Measurements from ENCODE around the gene KRT77.

Gene KRT77

DNA sequence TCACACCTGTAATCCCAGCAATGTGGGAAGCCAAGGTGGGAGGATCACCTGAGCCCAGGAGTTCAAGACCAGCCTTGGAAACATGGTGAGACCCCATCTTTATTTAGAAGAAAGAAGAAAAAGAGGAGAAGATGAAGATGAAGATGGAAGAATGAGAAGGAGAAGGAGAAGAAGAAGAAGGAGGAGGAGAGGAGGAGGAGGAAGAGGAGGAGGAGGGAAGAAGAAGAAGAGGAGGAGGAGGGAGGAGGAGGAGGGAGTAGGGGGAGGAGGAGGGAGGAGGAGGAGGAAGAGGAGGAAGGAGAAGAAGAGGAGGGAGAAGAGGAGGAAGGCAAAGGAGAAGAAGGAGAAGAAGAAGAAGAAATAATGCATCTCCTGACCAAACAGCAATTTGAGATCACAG, 14.1 kb downstream of the KRT77 start:
- H3K4me3 ChIP-seq (ENCODE audit: low read length), result no peak overlapping the region
- H3K36me3 ChIP-seq (ENCODE audit: control insufficient read depth, insufficient read depth, low read length), result no peaks in the 10 kb centered on the region
- no peak overlapping the region for H3K27ac ChIP-seq (ENCODE audit: low read depth, low read length)
- no peaks in the 10 kb centered on the region for H3K27me3 ChIP-seq (ENCODE audit: control insufficient read depth, insufficient read depth, low read length)
- H3K9ac ChIP-seq (ENCODE audit: low read length), result no peak overlapping the region
- peaks cover 2% of the 10 kb centered on the region for H3K4me1 ChIP-seq (ENCODE audit: control insufficient read depth, insufficient read depth, low read length)

DNA sequence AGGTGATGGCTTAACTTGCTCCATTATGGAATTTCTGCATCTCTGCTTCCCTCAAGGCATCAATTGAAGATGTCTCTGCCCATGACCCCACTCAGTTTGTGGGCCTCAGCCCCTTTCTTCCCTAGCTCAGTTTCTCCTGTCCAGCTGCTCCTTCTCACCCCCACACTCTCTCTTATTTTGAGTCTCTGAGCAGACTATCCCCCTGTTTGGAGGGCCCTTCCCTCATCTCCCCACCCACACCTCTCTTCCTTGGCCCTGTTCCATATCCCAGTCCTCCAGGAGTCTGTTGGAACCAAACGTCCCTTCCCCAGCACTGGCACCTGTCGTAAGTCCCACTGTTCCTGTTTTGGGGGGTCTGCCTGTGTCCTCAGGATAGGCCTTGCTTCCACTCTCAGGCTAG, 14.8 kb downstream of the KRT77 start:
- Histone ChIP-seq H3K27ac (ENCODE audit: low read depth, low read length) (no peak overlapping the region), H3K27me3 (ENCODE audit: control insufficient read depth, insufficient read depth, low read length) (no peaks in the 10 kb centered on the region), H3K4me3 (ENCODE audit: low read length) (no peak overlapping the region), H3K4me1 (ENCODE audit: control insufficient read depth, insufficient read depth, low read length) (peaks cover 2% of the 10 kb centered on the region), H3K9ac (ENCODE audit: low read length) (no peak overlapping the region), H3K36me3 (ENCODE audit: control insufficient read depth, insufficient read depth, low read length) (no peaks in the 10 kb centered on the region)

DNA sequence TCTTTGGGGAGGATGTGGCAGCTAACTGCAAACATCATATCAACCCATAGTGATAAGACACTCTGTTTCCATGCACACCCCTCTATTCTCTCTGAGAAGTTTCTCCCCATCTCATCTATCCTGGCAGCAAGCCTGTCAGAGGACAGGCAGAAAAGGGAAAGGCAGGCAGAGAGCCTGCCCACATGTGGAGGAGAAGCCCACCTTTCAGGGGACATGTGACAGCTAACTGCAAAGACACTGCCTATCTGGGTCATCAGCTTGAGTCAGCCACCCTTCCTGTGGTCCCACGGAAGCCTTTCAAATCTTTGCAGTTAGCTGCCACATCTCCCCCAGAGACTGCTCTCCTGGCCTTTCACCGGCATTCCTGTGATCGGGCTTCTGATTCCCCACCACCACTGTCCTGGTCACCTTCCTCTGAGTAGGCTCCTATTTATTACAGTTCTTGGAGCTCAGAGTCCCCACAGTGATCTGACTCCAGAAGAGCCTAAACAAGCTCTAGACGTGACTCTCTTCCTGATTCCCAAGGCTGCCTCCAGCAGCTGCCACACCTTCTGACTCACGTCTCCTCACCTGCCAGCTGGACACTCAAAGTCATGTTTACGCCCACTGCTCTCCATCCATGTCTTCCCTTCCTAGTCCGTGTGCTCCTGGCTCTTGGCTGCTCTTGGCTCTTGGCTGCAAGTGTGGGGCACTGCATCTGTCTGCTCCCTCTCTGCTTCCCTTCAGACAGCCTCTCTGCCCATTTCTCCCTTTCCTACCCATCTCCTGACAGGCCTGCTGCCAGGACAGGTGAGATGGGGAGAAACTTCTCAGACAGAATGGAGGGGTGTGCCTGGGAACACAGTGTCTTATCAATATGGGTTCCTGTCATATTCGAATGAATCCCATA, 15.6 kb downstream of the KRT77 start:
- Histone ChIP-seq H3K36me3 (ENCODE audit: control insufficient read depth, insufficient read depth, low read length) (no peaks in the 10 kb centered on the region), H3K27me3 (ENCODE audit: control insufficient read depth, insufficient read depth, low read length) (no peaks in the 10 kb centered on the region), H3K9ac (ENCODE audit: low read length) (no peak overlapping the region), H3K4me1 (ENCODE audit: control insufficient read depth, insufficient read depth, low read length) (peaks cover 2% of the 10 kb centered on the region), H3K4me3 (ENCODE audit: low read length) (no peak overlapping the region), H3K27ac (ENCODE audit: low read depth, low read length) (no peak overlapping the region)

- H3K4me3 ChIP-seq (ENCODE audit: low read length), result no peak overlapping the region
- H3K36me3 ChIP-seq (ENCODE audit: control insufficient read depth, insufficient read depth, low read length), result no peaks in the 10 kb centered on the region
- peaks cover 2% of the 10 kb centered on the region for H3K4me1 ChIP-seq (ENCODE audit: control insufficient read depth, insufficient read depth, low read length)
- no peak overlapping the region for H3K27ac ChIP-seq (ENCODE audit: low read depth, low read length)
- no peak overlapping the region for H3K9ac ChIP-seq (ENCODE audit: low read length)
- no peaks in the 10 kb centered on the region for H3K27me3 ChIP-seq (ENCODE audit: control insufficient read depth, insufficient read depth, low read length)
Measured at GRCh38 chr12:52686756-52687487, 16.4 kb downstream of the KRT77 start.

- H3K4me3 ChIP-seq (ENCODE audit: low read length), result no peak overlapping the region
- H3K27ac ChIP-seq (ENCODE audit: low read depth, low read length), result no peak overlapping the region
- no peaks in the 10 kb centered on the region for H3K27me3 ChIP-seq (ENCODE audit: control insufficient read depth, insufficient read depth, low read length)
- H3K36me3 ChIP-seq (ENCODE audit: control insufficient read depth, insufficient read depth, low read length), result no peaks in the 10 kb centered on the region
- peaks cover 2% of the 10 kb centered on the region for H3K4me1 ChIP-seq (ENCODE audit: control insufficient read depth, insufficient read depth, low read length)
- no peak overlapping the region for H3K9ac ChIP-seq (ENCODE audit: low read length)
Measured at GRCh38 chr12:52686063-52686462, 17.3 kb downstream of the KRT77 start.

DNA sequence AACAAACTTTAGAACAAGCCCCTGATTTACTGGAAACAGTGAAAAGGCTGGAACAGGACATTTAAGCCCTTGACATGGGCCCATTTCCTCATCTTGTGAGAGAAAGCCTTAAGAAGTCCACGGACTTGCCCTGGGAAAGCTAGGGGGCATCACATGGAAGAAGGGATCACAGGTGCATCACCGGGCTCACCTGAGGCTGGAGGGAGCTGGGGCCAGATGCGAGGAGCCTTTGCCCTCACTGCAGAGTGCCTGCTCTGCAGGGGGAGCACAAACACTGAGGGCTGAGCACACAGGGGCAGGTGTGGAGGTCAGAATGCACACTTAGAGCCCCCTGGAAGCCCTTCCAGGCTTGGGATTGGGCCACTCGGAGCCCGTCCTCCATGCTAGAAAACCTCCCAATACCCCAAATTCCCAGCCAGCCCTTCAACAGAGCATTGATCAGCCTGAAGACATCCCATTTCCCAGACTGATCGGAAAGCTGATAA, 17.9 kb downstream of the KRT77 start:
- Histone ChIP-seq H3K9ac (ENCODE audit: low read length) (no peak overlapping the region), H3K27ac (ENCODE audit: low read depth, low read length) (no peak overlapping the region), H3K4me3 (ENCODE audit: low read length) (no peak overlapping the region), H3K36me3 (ENCODE audit: control insufficient read depth, insufficient read depth, low read length) (no peaks in the 10 kb centered on the region), H3K27me3 (ENCODE audit: control insufficient read depth, insufficient read depth, low read length) (no peaks in the 10 kb centered on the region), H3K4me1 (ENCODE audit: control insufficient read depth, insufficient read depth, low read length) (no peaks in the 10 kb centered on the region)

GRCh38 chr12:52684431-52684830, 18.9 kb downstream of the KRT77 start:
- no peak overlapping the region for H3K27ac ChIP-seq (ENCODE audit: low read depth, low read length)
- H3K4me1 ChIP-seq (ENCODE audit: control insufficient read depth, insufficient read depth, low read length), result no peaks in the 10 kb centered on the region
- no peaks in the 10 kb centered on the region for H3K27me3 ChIP-seq (ENCODE audit: control insufficient read depth, insufficient read depth, low read length)

GRCh38 chr12:52683575-52684300, 19.6 kb downstream of the KRT77 start:
- no peak overlapping the region for H3K4me3 ChIP-seq (ENCODE audit: low read length)
- no peak overlapping the region for H3K9ac ChIP-seq (ENCODE audit: low read length)
- H3K27ac ChIP-seq (ENCODE audit: low read depth, low read length), result no peak overlapping the region
- no peaks in the 10 kb centered on the region for H3K36me3 ChIP-seq (ENCODE audit: control insufficient read depth, insufficient read depth, low read length)
- no peaks in the 10 kb centered on the region for H3K27me3 ChIP-seq (ENCODE audit: control insufficient read depth, insufficient read depth, low read length)
- H3K4me1 ChIP-seq (ENCODE audit: control insufficient read depth, insufficient read depth, low read length), result no peaks in the 10 kb centered on the region

More at GRCh38 chr12:52684431-52684830, 18.9 kb downstream of the KRT77 start:
- Histone ChIP-seq H3K4me3 (ENCODE audit: low read length) (no peak overlapping the region), H3K36me3 (ENCODE audit: control insufficient read depth, insufficient read depth, low read length) (no peaks in the 10 kb centered on the region), H3K9ac (ENCODE audit: low read length) (no peak overlapping the region)

DNA sequence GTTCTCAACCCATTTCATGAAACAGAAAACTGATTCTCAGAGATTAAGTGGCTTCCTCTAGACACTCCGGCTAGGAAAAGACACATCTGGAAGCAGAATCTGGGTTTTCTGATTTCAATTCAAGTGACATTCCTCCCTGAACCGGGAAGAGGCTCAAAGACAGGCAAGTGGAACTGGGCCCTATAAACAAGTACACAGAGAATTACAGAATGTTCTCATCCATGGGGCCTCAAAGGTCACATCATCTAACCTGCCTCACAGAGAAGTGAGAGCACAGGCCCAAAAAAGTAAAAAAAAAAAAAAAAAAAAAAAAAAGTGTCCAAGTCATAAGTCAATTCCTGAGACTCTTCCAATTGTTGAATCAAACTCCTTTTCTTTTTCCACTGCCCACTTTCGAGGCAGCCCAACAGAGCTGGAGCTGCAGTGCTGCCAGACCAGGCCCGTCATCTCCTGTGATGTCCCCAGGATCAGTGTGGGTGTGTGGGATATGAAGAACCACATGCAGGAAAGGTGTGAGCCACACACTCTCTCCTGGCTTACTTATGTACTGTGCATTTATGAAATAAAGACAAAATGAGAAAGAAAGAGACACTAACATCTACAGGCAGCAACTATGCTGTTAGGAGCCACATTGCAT, 20.3 kb downstream of the KRT77 start:
- no peak overlapping the region for H3K27ac ChIP-seq (ENCODE audit: low read depth, low read length)
- H3K9ac ChIP-seq (ENCODE audit: low read length), result no peak overlapping the region
- no peaks in the 10 kb centered on the region for H3K36me3 ChIP-seq (ENCODE audit: control insufficient read depth, insufficient read depth, low read length)
- no peak overlapping the region for H3K4me3 ChIP-seq (ENCODE audit: low read length)
- no peaks in the 10 kb centered on the region for H3K27me3 ChIP-seq (ENCODE audit: control insufficient read depth, insufficient read depth, low read length)
- no peaks in the 10 kb centered on the region for H3K4me1 ChIP-seq (ENCODE audit: control insufficient read depth, insufficient read depth, low read length)

DNA sequence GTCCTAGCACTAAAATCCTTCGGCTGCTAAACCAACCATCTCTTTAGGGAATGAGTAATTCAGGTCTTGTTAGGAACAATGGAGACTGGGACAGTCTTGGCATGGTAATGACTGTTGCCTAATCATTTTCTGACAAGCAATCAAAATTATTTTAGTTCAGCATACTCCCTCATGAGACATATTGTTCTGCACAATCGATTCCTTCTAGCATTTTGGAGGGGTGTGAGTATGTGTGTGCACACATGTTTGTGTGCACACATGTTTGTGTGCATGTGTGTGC, 21.0 kb downstream of the KRT77 start:
- Histone ChIP-seq H3K9ac (ENCODE audit: low read length) (no peak overlapping the region), H3K27me3 (ENCODE audit: control insufficient read depth, insufficient read depth, low read length) (no peaks in the 10 kb centered on the region), H3K4me3 (ENCODE audit: low read length) (no peak overlapping the region), H3K36me3 (ENCODE audit: control insufficient read depth, insufficient read depth, low read length) (no peaks in the 10 kb centered on the region), H3K4me1 (ENCODE audit: control insufficient read depth, insufficient read depth, low read length) (no peaks in the 10 kb centered on the region), H3K27ac (ENCODE audit: low read depth, low read length) (no peak overlapping the region)

DNA sequence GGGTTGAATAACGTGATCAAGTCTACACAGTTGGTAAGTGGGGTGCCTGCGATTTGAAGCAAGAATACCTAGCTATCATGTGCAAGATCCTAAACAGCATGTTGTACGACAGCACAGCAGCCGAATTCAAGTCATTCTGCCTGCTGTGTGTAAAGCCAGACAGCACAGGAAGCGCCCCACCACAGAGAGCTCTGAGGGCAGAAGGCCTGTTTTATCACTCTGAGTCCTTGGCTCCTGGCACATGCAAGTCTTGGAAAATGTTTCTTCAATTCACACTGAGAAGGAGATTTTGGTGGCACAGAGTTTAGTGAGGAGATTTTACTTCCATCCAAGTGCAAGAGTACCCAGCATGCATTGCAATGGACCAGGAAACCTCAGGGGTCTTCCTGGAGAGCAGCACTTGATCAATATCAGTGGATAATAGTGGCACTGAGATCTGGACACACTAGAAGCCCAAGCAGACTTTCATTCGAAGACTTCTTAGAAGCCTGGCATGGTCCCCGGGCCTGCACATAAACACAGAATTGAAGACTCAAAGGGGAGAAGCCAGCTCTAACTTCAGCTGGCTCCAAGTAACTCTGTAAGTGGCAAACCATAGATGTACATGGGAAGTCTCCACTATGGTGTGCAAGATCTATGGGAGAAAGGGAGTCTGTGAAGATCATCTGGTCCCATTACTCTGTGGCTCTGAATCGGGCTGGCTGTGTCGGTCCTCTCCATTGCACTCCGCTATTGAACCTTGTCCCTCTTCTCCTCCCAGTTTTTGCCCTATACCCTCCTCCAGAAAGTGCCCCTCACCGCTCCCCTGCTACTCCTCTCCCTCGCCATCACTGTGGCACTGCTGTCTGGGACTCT, 21.6 kb downstream of the KRT77 start:
- no peaks in the 10 kb centered on the region for H3K27me3 ChIP-seq (ENCODE audit: control insufficient read depth, insufficient read depth, low read length)
- H3K27ac ChIP-seq (ENCODE audit: low read depth, low read length), result no peak overlapping the region

More for the DNA sequence above, 21.6 kb downstream of the KRT77 start:
- H3K36me3 ChIP-seq (ENCODE audit: control insufficient read depth, insufficient read depth, low read length), result no peaks in the 10 kb centered on the region
- H3K4me3 ChIP-seq (ENCODE audit: low read length), result no peak overlapping the region
- H3K9ac ChIP-seq (ENCODE audit: low read length), result no peak overlapping the region
- no peaks in the 10 kb centered on the region for H3K4me1 ChIP-seq (ENCODE audit: control insufficient read depth, insufficient read depth, low read length)

Measured in rectal smooth muscle tissue (tissue), 1 donor.